Lung (tissue), 12 donors: ENCODE measurements around the gene SULT2B1. TPM values are rescaled to one million over a fixed set of nuclear protein-coding genes. Genes with fewer than 3 reads are reported as not detected.

Experiments used
- ATAC-seq: fragments of 200-7000 bp; cut with Tn5 transposase; one replicate; pipeline ENCODE4 v1.9.1; 2020; ENCODE audit warnings: moderate number of reproducible peaks; ENCODE audit not compliant: insufficient read depth, low FRiP score
- DNase-seq, 3 donors: peaks; one replicate each; pipeline ENCODE4 v3.0.0-alpha.2; 2013 to 2017
- H3K27ac ChIP-seq, 2 donors: one replicate each; pipeline ENCODE4 v1.5.1; 2013; ENCODE audit warnings: mild to moderate bottlenecking in 2 of 2, moderate library complexity in 2 of 2, control low read depth in 1 of 2, inconsistent platforms in 1 of 2, low read depth in 1 of 2, low read length in 1 of 2
- H3K27me3 ChIP-seq, 3 donors: one replicate each; pipeline ENCODE4 v1.5.1; 2013; ENCODE audit warnings: low read length in 2 of 3; ENCODE audit not compliant: control insufficient read depth in 3 of 3, insufficient read depth in 3 of 3
- H3K36me3 ChIP-seq, 4 donors: one replicate each; pipeline ENCODE4 v1.5.1; 2013; ENCODE audit warnings: low read length in 4 of 4, mild to moderate bottlenecking in 1 of 4, moderate library complexity in 1 of 4; ENCODE audit not compliant: control insufficient read depth in 4 of 4, insufficient read depth in 4 of 4
- H3K4me1 ChIP-seq, 5 donors: one replicate each; pipeline ENCODE4 v1.5.1; 2013; ENCODE audit warnings: low read length in 5 of 5, mild to moderate bottlenecking in 2 of 5, moderate library complexity in 1 of 5; ENCODE audit not compliant: control insufficient read depth in 5 of 5, insufficient read depth in 5 of 5
- H3K4me3 ChIP-seq: one replicate; pipeline ENCODE4 v1.5.1; 2013; ENCODE audit warnings: mild to moderate bottlenecking, control low read depth, moderate library complexity
- H3K9ac ChIP-seq, 2 donors: one replicate each; pipeline ENCODE4 v1.5.1; 2013; ENCODE audit warnings: low read length in 2 of 2, control low read depth in 1 of 2; ENCODE audit not compliant: insufficient read depth in 1 of 2
- H3K9me3 ChIP-seq, 4 donors: one replicate each; pipeline ENCODE4 v1.5.1; 2013; ENCODE audit warnings: low read length in 3 of 4, mild to moderate bottlenecking in 1 of 4, moderate library complexity in 1 of 4; ENCODE audit not compliant: control insufficient read depth in 4 of 4, insufficient read depth in 3 of 4
- WGBS, 2 donors: extraction: QIAGEN DNeasy Blood & Tissue Kit; methylation state at CpG; one replicate each; pipeline ENCODE4 v1.1.7; 2013; 5-methylcytosine and 5-hydroxymethylcytosine counted together
- polyA plus RNA-seq, 2 donors: library from polyadenylated mRNA; stranded (reverse); fragments of 200-250 nt; gene quantifications; one replicate each; pipeline ENCODE4 v1.2.1, GENCODE V29; 2013
- total RNA-seq, 2 donors: library from RNA; depleted of rRNA in 1 of 2; stranded (reverse); fragments of >200 nt in 1 of 2; gene quantifications; one replicate each; pipeline ENCODE4 v1.2.1, GENCODE V29; 2014 to 2021
- TF ChIP-seq, protein P1 (sequence below): IDR thresholded peaks from 2 replicates; pipeline ENCODE4 v1.5.1; 2012; ENCODE audit warnings: mild to moderate bottlenecking; ENCODE audit errors: control extremely low read depth, extremely low read depth
- donor health status: control.
- donor health status: control.
- donor health status: Bipolar disorder and iron deficiency.
- donor health status: healthy.
- donor health status: DM: yes; HTN: yes; CAD: no.

SULT2B1 gene
- total and polyA plus RNA-seq, 4 donors: 1.2 to 22.9 (median 10.7) TPM

DNA sequence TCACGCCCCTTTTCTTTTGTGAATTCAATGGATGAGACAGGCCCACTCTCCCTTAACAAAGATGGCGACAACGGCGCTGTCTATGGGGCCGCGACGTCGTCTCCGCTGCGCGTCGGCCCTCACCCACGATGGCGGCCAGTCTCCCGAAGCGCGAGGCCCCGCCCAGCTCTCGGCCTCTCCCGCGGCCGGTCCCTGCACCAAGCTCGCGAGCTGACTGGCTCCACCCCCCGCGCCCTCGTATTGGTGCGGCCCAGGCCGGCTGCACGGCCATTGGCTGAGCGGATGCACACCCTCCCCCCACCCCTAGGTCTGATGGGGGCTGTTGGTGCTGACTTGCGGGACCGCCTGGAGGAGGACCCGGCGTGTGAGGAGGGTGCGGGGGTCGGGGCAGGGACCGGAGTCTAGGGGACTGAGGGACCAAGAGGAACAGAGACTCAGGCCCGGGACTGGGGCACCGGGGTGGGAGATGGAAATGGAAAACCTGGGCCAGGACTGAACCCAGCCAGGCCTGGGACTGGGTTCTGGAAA, 72.2 kb downstream of the SULT2B1 start:
- ATAC-seq (peak; percentile 84), DNase-seq (peak; percentile 99)
- 1% methylated on average over 40 of the region's 40 CpGs for WGBS, 2 donors
- Histone ChIP-seq H3K27me3 (no peaks in the 10 kb centered on the region), H3K9me3 (no peaks in the 10 kb centered on the region), H3K9ac (peak overlapping the region; percentile 51 to 87), H3K4me1 (peaks cover 0 to 24% (median 6%) of the 10 kb centered on the region in 5 donors), H3K36me3 (peaks cover 0 to 15% (median 0%) of the 10 kb centered on the region in 4 donors), H3K27ac (peak overlapping the region; percentile 52 to 85), H3K4me3 (peak overlapping the region; percentile 29)
- TF ChIP-seq, protein P1, sequence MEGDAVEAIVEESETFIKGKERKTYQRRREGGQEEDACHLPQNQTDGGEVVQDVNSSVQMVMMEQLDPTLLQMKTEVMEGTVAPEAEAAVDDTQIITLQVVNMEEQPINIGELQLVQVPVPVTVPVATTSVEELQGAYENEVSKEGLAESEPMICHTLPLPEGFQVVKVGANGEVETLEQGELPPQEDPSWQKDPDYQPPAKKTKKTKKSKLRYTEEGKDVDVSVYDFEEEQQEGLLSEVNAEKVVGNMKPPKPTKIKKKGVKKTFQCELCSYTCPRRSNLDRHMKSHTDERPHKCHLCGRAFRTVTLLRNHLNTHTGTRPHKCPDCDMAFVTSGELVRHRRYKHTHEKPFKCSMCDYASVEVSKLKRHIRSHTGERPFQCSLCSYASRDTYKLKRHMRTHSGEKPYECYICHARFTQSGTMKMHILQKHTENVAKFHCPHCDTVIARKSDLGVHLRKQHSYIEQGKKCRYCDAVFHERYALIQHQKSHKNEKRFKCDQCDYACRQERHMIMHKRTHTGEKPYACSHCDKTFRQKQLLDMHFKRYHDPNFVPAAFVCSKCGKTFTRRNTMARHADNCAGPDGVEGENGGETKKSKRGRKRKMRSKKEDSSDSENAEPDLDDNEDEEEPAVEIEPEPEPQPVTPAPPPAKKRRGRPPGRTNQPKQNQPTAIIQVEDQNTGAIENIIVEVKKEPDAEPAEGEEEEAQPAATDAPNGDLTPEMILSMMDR: no peak

DNA sequence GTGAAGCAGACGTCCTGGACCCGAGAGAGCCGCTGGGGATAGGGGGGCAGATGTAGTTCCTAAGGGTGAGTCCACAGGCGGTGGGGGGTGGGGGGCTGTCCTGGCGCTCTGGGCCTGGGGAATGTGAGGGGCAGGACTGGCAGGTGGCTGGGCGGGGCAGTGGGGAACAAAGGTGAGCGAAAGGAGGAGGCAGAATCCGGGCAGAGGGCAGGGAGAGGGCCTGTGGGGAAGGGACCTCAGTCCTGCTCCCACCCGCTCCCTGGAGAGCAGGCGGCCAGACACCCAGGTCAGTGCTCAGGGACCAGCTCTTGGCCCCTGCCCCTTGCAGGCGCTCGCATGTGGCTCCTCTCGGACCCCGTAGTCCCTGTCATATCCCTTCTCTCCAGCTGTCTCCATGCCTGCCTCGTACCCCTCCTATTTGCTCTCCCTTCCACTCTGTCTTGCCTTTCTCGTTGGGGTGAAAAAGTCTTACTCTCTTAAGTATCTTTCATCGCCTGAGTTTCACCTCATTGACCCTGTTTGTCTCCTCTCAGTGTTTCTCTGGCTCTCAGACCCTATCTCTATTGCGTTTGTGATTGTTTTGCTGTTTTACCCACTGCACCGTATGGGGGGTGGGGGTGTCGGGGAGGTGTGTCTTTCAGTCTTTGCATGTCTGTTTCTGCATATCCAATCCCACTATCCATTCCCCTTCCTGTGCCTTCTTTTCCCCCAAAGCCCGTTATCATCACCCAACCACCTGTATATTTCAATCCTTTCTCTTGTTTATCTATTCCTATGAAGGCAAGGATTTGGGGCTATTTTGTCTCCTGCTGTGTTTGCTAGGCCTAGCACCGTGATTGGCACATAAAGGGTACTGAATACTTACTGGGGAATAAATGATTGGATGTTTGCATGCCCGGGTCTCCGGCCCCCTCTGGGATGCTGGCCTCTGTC, 73.1 kb downstream of the SULT2B1 start:
- peaks cover 0 to 18% (median 0%) of the 10 kb centered on the region in 4 donors for H3K36me3 ChIP-seq
- WGBS, 2 donors: 65 to 81% methylated on average over 24 of the region's 24 CpGs
- H3K9me3 ChIP-seq: no peaks in the 10 kb centered on the region
- no peak overlapping the region for H3K9ac ChIP-seq
- peaks cover 3 to 20% (median 7%) of the 10 kb centered on the region in 5 donors for H3K4me1 ChIP-seq
- peak overlapping the region; percentile 47 to 83 for H3K27ac ChIP-seq
- DNase-seq: peak in 1 of 3 donors; percentile 40
- TF ChIP-seq, protein P1: no peak
- no peak overlapping the region for H3K4me3 ChIP-seq
- ATAC-seq: no peak
- H3K27me3 ChIP-seq: no peaks in the 10 kb centered on the region

DNA sequence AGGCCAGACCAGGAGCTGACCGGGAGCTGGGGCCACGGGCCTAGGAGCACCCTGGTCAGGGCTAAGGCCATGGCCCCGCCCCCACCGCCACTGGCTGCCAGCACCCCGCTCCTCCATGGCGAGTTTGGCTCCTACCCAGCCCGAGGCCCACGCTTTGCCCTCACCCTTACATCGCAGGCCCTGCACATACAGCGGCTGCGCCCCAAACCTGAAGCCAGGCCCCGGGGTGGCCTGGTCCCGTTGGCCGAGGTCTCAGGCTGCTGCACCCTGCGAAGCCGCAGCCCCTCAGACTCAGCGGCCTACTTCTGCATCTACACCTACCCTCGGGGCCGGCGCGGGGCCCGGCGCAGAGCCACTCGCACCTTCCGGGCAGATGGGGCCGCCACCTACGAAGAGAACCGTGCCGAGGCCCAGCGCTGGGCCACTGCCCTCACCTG, 73.9 kb downstream of the SULT2B1 start:
- ATAC-seq (no peak), DNase-seq (no peak)
- H3K27ac ChIP-seq: no peak overlapping the region
- peaks cover 3 to 29% (median 9%) of the 10 kb centered on the region in 5 donors for H3K4me1 ChIP-seq
- H3K9ac ChIP-seq: no peak overlapping the region
- H3K9me3 ChIP-seq: no peaks in the 10 kb centered on the region
- TF ChIP-seq, protein P1: no peak
- H3K36me3 ChIP-seq: peaks cover 0 to 18% (median 0%) of the 10 kb centered on the region in 4 donors
- H3K27me3 ChIP-seq: no peaks in the 10 kb centered on the region
- no peak overlapping the region for H3K4me3 ChIP-seq
- 92 to 94% methylated on average over 29 to 30 of the region's 30 CpGs for WGBS, 2 donors
